Parathyroid adenoma (tissue), 2 donors: Measurements from ENCODE around the gene OR13H1.
"Not testable (repeated sequence)": the region's sequence is repeated elsewhere in the genome, so short reads cannot be mapped to it uniquely, and the experiment has no call there.

ENCODE experiments used
- H2AFZ ChIP-seq: fragments of 300-600 bp; sonication (generic); one replicate; pipeline ENCODE4 v1.7.0; 2017; ENCODE audit warnings: antibody characterized with exemption, mild to moderate bottlenecking
- H3K27ac ChIP-seq: fragments of 300-600 bp; sonication (generic); one replicate; pipeline ENCODE4 v1.7.0; 2017
- H3K27me3 ChIP-seq: fragments of 300-600 bp; sonication (generic); one replicate; pipeline ENCODE4 v1.7.0; 2017; ENCODE audit warnings: low read length; ENCODE audit not compliant: control insufficient read depth, insufficient read depth
- H3K36me3 ChIP-seq: fragments of 300-600 bp; sonication (generic); one replicate; pipeline ENCODE4 v1.7.0; 2017; ENCODE audit warnings: low read length; ENCODE audit not compliant: control insufficient read depth, insufficient read depth
- H3K4me1 ChIP-seq: fragments of 300-600 bp; sonication (generic); one replicate; pipeline ENCODE4 v1.7.0; 2017; ENCODE audit warnings: control low read depth
- H3K4me2 ChIP-seq: fragments of 300-600 bp; sonication (generic); one replicate; pipeline ENCODE4 v1.7.0; 2017; ENCODE audit warnings: low read length
- H3K4me3 ChIP-seq: fragments of 300-600 bp; sonication (generic); one replicate; pipeline ENCODE4 v1.7.0; 2017; ENCODE audit warnings: low read depth, low read length
- H3K79me2 ChIP-seq: fragments of 300-600 bp; sonication (generic); one replicate; pipeline ENCODE4 v1.7.0; 2017; ENCODE audit warnings: control low read depth
- H3K9ac ChIP-seq: fragments of 300-600 bp; sonication (generic); one replicate; pipeline ENCODE4 v1.7.0; 2017; ENCODE audit warnings: mild to moderate bottlenecking
- H3K9me3 ChIP-seq: fragments of 300-600 bp; sonication (generic); one replicate; pipeline ENCODE4 v1.7.0; 2017; ENCODE audit warnings: low read length; ENCODE audit not compliant: control insufficient read depth
- TF ChIP-seq, protein P1 (sequence below): fragments of 300-600 bp; sonication (generic); IDR thresholded peaks from one replicate; pipeline ENCODE4 v1.7.0; 2017; ENCODE audit warnings: antibody characterized with exemption, mild to moderate bottlenecking
- donor health status: primary hyperparathyroidism.

The OR13H1 gene

GRCh38 chrX:131549011-131549410 is 5.1 kb downstream of the OR13H1 start:
- Histone ChIP-seq H3K9ac (no peak overlapping the region), H3K27me3 (no peaks in the 10 kb centered on the region), H3K4me1 (no peaks in the 10 kb centered on the region), H3K79me2 (no peaks in the 10 kb centered on the region), H3K9me3 (no peaks in the 10 kb centered on the region), H3K27ac (no peak overlapping the region), H2AFZ (no peak overlapping the region), H3K4me3 (no peak overlapping the region), H3K36me3 (no peaks in the 10 kb centered on the region), H3K4me2 (no peak overlapping the region)
- TF ChIP-seq, protein P1, sequence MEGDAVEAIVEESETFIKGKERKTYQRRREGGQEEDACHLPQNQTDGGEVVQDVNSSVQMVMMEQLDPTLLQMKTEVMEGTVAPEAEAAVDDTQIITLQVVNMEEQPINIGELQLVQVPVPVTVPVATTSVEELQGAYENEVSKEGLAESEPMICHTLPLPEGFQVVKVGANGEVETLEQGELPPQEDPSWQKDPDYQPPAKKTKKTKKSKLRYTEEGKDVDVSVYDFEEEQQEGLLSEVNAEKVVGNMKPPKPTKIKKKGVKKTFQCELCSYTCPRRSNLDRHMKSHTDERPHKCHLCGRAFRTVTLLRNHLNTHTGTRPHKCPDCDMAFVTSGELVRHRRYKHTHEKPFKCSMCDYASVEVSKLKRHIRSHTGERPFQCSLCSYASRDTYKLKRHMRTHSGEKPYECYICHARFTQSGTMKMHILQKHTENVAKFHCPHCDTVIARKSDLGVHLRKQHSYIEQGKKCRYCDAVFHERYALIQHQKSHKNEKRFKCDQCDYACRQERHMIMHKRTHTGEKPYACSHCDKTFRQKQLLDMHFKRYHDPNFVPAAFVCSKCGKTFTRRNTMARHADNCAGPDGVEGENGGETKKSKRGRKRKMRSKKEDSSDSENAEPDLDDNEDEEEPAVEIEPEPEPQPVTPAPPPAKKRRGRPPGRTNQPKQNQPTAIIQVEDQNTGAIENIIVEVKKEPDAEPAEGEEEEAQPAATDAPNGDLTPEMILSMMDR, result no peak

- H3K27me3 ChIP-seq, result not testable (repeated sequence)
Observed at GRCh38 chrX:131552453-131552852, 8.6 kb downstream of the OR13H1 start.

GRCh38 chrX:131558562-131558961 is 14.7 kb downstream of the OR13H1 start:
- no peak overlapping the region for H2AFZ ChIP-seq
- TF ChIP-seq, protein P1, result no peak
- no peak overlapping the region for H3K9ac ChIP-seq
- H3K36me3 ChIP-seq, result no peaks in the 10 kb centered on the region
- H3K4me2 ChIP-seq, result no peak overlapping the region
- no peaks in the 10 kb centered on the region for H3K79me2 ChIP-seq
- no peaks in the 10 kb centered on the region for H3K9me3 ChIP-seq
- no peaks in the 10 kb centered on the region for H3K4me1 ChIP-seq
- no peak overlapping the region for H3K4me3 ChIP-seq
- no peaks in the 10 kb centered on the region for H3K27me3 ChIP-seq
- H3K27ac ChIP-seq, result no peak overlapping the region

More at GRCh38 chrX:131552453-131552852, 8.6 kb downstream of the OR13H1 start:
- not testable (repeated sequence) for H3K9me3 ChIP-seq, H3K36me3 ChIP-seq, H2AFZ ChIP-seq, H3K4me3 ChIP-seq, H3K27ac ChIP-seq, H3K4me1 ChIP-seq, H3K4me2 ChIP-seq, H3K79me2 ChIP-seq, H3K9ac ChIP-seq

GRCh38 chrX:131564553-131565229 is 20.8 kb downstream of the OR13H1 start:
- Histone ChIP-seq H3K9ac (no peak overlapping the region), H3K9me3 (no peaks in the 10 kb centered on the region), H3K79me2 (no peaks in the 10 kb centered on the region), H2AFZ (no peak overlapping the region), H3K27me3 (no peaks in the 10 kb centered on the region), H3K27ac (no peak overlapping the region), H3K4me3 (no peak overlapping the region), H3K36me3 (no peaks in the 10 kb centered on the region), H3K4me2 (no peak overlapping the region), H3K4me1 (no peaks in the 10 kb centered on the region)
- TF ChIP-seq, protein P1, result no peak

- no peaks in the 10 kb centered on the region for H3K4me1 ChIP-seq
- TF ChIP-seq, protein P1, result no peak
- no peak overlapping the region for H3K4me3 ChIP-seq
- no peak overlapping the region for H3K4me2 ChIP-seq
- H2AFZ ChIP-seq, result no peak overlapping the region
- no peak overlapping the region for H3K27ac ChIP-seq
- H3K9ac ChIP-seq, result no peak overlapping the region
- H3K36me3 ChIP-seq, result no peaks in the 10 kb centered on the region
- H3K79me2 ChIP-seq, result no peaks in the 10 kb centered on the region
- no peaks in the 10 kb centered on the region for H3K27me3 ChIP-seq
- H3K9me3 ChIP-seq, result no peaks in the 10 kb centered on the region
Observed at GRCh38 chrX:131565909-131566308, 22.0 kb downstream of the OR13H1 start.
